ENCODE data around the gene ACSS2.

ACSS2 gene

GRCh38 chr20:34876406-34877282 is at the start of gene ACSS2:
Gene ACSS2 (plus strand): TSS chr20:34876612. CDS start chr20:34876646, 34 bp downstream.
- DNase-seq (ENCODE audit: low spot score): no peak

GRCh38 chr20:34829191-34829590 is 47.2 kb upstream of the ACSS2 start:
- peak; percentile 23 for DNase-seq (ENCODE audit: low spot score)

- DNase-seq (ENCODE audit: low spot score): no peak
Observed at GRCh38 chr20:34831936-34832335, 44.5 kb upstream of the ACSS2 start.

GRCh38 chr20:34834459-34834893 is 41.9 kb upstream of the ACSS2 start:
- DNase-seq (ENCODE audit: low spot score): peak; percentile 75

GRCh38 chr20:34842143-34842542 is 34.3 kb upstream of the ACSS2 start:
- no peak for DNase-seq (ENCODE audit: low spot score)

GRCh38 chr20:34843421-34843820 is 33.0 kb upstream of the ACSS2 start:
- no peak for DNase-seq (ENCODE audit: low spot score)

GRCh38 chr20:34848597-34848996 is 27.8 kb upstream of the ACSS2 start:
- DNase-seq (ENCODE audit: low spot score): no peak

GRCh38 chr20:34849778-34850177 is 26.6 kb upstream of the ACSS2 start:
- no peak for DNase-seq (ENCODE audit: low spot score)

- DNase-seq (ENCODE audit: low spot score): no peak
Observed at GRCh38 chr20:34850969-34851368, 25.4 kb upstream of the ACSS2 start.

GRCh38 chr20:34852298-34852697 is 24.1 kb upstream of the ACSS2 start:
- no peak for DNase-seq (ENCODE audit: low spot score)

- no peak for DNase-seq (ENCODE audit: low spot score)
Observed at GRCh38 chr20:34859367-34859766, 17.0 kb upstream of the ACSS2 start.

- no peak for DNase-seq (ENCODE audit: low spot score)
Observed at GRCh38 chr20:34859826-34860545, 16.4 kb upstream of the ACSS2 start.

GRCh38 chr20:34861386-34862084 is 14.9 kb upstream of the ACSS2 start:
- no peak for DNase-seq (ENCODE audit: low spot score)

- DNase-seq (ENCODE audit: low spot score): no peak
Observed at GRCh38 chr20:34862724-34863123, 13.7 kb upstream of the ACSS2 start.

GRCh38 chr20:34863421-34863965 is 12.9 kb upstream of the ACSS2 start:
- no peak for DNase-seq (ENCODE audit: low spot score)

- no peak for DNase-seq (ENCODE audit: low spot score)
Observed at GRCh38 chr20:34864216-34864615, 12.2 kb upstream of the ACSS2 start.

- no peak for DNase-seq (ENCODE audit: low spot score)
Observed at GRCh38 chr20:34871320-34871926, 5.0 kb upstream of the ACSS2 start.

- DNase-seq (ENCODE audit: low spot score): no peak
Observed at GRCh38 chr20:34871966-34872621, 4.3 kb upstream of the ACSS2 start.

- DNase-seq (ENCODE audit: low spot score): peak; percentile 83
Observed at GRCh38 chr20:34872622-34873224, 3.7 kb upstream of the ACSS2 start, which contains the start of gene GGT7. Gene GGT7 (minus strand): TSS chr20:34872856. CDS start chr20:34872815, 41 bp downstream.

GRCh38 chr20:34873583-34874093 is 2.8 kb upstream of the ACSS2 start:
- no peak for DNase-seq (ENCODE audit: low spot score)
